HCT116 (cell line): ENCODE data around the gene IL17C.

Source experiments
- ELF1 ChIP-seq: IDR thresholded peaks from 2 replicates; pipeline ENCODE4 v1.6.1; 2012; ENCODE audit warnings: low read depth, borderline replicate concordance
- JUND ChIP-seq: IDR thresholded peaks from 2 replicates; pipeline ENCODE4 v1.6.1; 2012
- POLR2A ChIP-seq: IDR thresholded peaks from 2 replicates; pipeline ENCODE4 v1.7.0; 2011; ENCODE audit warnings: borderline replicate concordance; ENCODE audit not compliant: insufficient read depth, insufficient read length; ENCODE audit errors: extremely low read depth
- SP1 ChIP-seq: IDR thresholded peaks from 2 replicates; pipeline ENCODE4 v1.6.1; 2012; ENCODE audit warnings: low read depth
- TF ChIP-seq, protein P1 (sequence below), 3 experiments: fragments of 200-600 bp in 1 of 3; sonication (generic) in 1 of 3; IDR thresholded peaks in 2 of 3; conservative IDR thresholded peaks in 1 of 3; 2 replicates each; pipeline ENCODE4 v1.5.1; 2012 to 2017; ENCODE audit warnings: low read depth in 2 of 3, low read length in 2 of 3, antibody characterized with exemption in 1 of 3, borderline replicate concordance in 1 of 3, control low read depth in 1 of 3, mild to moderate bottlenecking in 1 of 3, mixed read lengths in 1 of 3, mixed run types in 1 of 3, moderate library complexity in 1 of 3; ENCODE audit not compliant: insufficient read depth in 1 of 3
- TF ChIP-seq, protein P2 (sequence below): IDR thresholded peaks from 2 replicates; pipeline ENCODE4 v1.6.1; 2012

DNA sequence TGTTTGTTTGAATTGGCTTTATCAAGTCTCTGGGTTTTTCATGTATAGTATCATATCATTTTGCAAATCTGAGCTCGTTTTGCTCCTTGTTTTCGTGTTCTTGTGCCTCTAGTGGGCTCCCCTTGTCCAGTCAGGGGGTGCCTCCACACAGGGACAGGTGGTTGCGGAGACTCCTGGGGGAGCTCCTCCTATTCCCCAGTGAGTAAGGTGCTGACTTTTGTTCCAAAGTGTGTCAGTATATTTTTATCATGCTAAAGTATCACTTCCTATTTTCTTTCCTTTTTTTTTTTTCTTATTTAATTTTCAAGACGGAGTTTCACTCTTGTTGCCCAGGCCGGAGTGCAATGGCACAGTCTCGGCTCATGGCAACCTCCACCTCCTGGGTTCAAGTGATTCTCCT is 30.3 kb upstream of the IL17C start:
- TF ChIP-seq POLR2A (no peak), ELF1 (no peak), SP1 (no peak), JUND (no peak)
- TF ChIP-seq, protein P1, sequence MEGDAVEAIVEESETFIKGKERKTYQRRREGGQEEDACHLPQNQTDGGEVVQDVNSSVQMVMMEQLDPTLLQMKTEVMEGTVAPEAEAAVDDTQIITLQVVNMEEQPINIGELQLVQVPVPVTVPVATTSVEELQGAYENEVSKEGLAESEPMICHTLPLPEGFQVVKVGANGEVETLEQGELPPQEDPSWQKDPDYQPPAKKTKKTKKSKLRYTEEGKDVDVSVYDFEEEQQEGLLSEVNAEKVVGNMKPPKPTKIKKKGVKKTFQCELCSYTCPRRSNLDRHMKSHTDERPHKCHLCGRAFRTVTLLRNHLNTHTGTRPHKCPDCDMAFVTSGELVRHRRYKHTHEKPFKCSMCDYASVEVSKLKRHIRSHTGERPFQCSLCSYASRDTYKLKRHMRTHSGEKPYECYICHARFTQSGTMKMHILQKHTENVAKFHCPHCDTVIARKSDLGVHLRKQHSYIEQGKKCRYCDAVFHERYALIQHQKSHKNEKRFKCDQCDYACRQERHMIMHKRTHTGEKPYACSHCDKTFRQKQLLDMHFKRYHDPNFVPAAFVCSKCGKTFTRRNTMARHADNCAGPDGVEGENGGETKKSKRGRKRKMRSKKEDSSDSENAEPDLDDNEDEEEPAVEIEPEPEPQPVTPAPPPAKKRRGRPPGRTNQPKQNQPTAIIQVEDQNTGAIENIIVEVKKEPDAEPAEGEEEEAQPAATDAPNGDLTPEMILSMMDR (IDR thresholded peaks at IDR 0.05 in 2 of 3, conservative IDR thresholded peaks at IDR 0.05 in 1 of 3; ENCODE audit: borderline replicate concordance in 1 of 3, insufficient read depth in 1 of 3, low read depth in 2 of 3, low read length in 2 of 3), result no peak
- TF ChIP-seq, protein P2, sequence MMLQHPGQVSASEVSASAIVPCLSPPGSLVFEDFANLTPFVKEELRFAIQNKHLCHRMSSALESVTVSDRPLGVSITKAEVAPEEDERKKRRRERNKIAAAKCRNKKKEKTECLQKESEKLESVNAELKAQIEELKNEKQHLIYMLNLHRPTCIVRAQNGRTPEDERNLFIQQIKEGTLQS, result no peak
